GM19395 (cell line): ENCODE measurements around the gene BIRC7.

Experiments
- ATAC-seq: cut with Tn5 transposase; IDR thresholded peaks from one replicate; pipeline ENCODE4 v1.9.1; 2021; ENCODE audit warnings: mild to moderate bottlenecking, moderate library complexity; ENCODE audit not compliant: unreplicated experiment

Gene BIRC7

DNA sequence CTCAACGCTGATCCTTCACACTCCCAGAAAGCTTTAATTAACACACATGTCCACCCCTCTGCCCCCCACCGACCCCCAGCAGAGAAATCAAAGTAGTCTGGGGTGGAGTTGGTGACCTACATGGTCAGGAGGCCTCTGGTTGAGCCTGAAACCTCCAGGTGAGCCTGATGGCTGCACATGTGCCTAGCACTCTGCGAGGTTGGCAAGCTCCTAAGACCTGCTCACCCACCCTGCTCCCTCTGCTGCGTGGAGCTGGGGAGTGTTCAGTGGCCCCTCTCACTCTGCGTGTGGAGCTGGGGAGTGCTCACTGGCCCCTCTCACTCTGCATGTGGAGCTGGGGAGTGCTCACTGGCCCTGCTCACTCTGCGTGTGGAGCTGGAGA, 11.9 kb upstream of the BIRC7 start:
- ATAC-seq, result no peak

- no peak for ATAC-seq
These were observed 11.2 kb upstream of the BIRC7 start for GRCh38 chr20:63224412-63225081.

DNA sequence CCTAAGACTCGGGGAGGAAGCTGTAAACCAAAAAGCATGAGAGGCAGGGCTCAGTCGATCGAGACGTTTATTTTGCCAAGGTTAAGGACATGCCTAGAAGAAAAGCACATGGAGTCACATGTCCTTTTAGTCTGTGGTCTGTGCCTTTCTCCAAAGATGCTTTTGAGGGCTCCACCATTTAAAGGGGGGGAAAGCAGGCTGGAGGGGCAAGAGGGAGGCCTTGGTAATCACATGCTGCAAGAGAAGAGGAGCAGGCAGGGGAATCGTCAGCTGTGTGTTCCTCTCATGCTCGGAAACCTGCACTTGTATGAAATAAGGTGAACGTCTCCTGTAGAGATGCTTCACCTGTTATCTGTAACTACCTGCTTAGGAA, 10.6 kb upstream of the BIRC7 start:
- no peak for ATAC-seq

- no peak for ATAC-seq
These were observed 9.4 kb upstream of the BIRC7 start for GRCh38 chr20:63226042-63226943.

DNA sequence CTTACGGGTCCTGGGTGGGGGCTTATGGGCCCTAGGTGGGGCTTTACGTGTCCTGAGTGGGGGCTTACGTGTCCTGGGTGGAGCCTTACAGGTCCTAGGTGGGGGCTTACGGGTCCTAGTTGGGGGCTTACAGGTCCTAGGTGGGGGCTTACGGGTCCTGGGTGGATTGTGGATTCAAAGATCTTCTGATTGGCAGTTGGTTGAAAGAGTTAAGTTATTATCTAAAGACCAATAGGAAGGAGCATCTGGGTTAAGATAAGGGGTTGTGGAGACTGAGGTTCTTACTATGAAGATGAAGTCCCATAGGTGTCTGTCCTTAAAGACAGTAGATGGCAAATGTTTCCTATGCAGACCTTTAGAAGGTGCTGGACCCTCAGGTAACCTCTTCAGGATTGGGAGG, 8.4 kb upstream of the BIRC7 start:
- no peak for ATAC-seq

GRCh38 chr20:63228806-63229205, 6.9 kb upstream of the BIRC7 start:
- no peak for ATAC-seq

- no peak for ATAC-seq
These were observed 4.9 kb upstream of the BIRC7 start for GRCh38 chr20:63230800-63231268.

- no peak for ATAC-seq
These were observed 3.3 kb upstream of the BIRC7 start for GRCh38 chr20:63232235-63233060.

DNA sequence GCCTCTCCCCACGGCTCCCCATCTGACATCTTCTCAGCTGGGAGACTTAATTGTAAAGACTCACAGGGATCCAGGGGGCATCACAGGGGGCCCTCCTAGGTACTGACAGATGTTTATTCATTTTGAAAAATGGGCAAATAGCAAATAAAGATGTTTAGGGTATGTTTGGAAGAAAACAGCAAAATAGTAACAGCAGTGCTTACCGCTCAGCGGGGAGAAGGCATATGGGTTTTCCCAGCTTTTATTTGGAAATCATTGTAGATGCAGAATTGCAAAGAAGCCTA, 2.7 kb upstream of the BIRC7 start:
- no peak for ATAC-seq

DNA sequence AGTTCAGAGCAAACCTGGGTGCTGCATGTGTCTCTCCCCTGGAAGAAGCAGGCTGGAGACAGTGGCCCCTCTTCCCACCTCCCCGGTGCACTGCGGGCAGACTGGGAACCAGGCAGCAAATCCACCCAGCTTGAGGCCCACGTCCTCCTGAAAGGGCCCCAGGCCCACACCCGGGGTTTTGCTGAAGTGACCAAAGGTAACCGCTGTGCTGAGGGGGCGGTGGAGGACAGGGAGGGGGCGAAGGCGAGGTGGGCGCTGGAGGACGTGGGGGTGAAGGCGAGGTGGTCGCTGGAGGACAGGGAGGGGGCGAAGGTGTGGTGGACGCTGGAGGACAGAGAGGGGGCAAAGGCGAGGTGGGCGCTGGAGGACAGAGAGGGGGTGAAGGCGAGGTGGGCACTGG, 1.8 kb upstream of the BIRC7 start:
- ATAC-seq, result no peak

DNA sequence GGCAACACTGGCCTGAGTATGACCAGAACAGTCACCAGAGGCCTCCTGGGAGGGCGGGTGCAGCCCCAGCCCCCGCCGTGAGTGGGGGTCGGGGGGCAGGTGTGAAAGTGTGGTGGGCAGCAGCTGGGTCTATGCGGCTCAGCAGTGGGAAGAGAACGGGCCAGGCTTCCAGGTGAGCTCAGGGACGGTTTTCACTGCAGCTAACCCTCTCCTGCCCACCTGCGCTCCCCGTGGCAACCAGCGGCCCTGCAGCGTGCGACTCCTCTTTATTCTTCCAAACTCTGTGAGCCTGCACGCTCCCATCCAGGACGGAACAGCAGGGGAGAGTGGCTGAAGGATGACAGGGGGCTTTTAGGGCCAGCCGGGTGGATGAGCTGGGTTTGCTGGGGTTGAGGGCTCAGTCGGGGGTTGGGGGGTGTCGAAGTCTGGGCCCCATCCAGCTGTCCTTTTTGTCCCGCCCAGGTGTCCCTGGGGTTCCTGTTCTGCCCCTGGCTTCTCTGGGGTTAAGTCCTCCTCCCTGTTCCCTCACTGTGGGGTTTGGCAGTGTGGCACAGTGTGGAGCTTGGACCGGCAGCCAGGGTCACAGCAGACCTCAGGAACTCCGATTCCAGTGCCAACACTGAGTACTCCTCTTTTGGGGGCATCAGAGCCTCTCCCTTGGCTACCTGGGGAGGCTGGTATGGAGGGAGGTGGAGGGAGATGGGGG, 859 bp upstream of the BIRC7 start:
- no peak for ATAC-seq

DNA sequence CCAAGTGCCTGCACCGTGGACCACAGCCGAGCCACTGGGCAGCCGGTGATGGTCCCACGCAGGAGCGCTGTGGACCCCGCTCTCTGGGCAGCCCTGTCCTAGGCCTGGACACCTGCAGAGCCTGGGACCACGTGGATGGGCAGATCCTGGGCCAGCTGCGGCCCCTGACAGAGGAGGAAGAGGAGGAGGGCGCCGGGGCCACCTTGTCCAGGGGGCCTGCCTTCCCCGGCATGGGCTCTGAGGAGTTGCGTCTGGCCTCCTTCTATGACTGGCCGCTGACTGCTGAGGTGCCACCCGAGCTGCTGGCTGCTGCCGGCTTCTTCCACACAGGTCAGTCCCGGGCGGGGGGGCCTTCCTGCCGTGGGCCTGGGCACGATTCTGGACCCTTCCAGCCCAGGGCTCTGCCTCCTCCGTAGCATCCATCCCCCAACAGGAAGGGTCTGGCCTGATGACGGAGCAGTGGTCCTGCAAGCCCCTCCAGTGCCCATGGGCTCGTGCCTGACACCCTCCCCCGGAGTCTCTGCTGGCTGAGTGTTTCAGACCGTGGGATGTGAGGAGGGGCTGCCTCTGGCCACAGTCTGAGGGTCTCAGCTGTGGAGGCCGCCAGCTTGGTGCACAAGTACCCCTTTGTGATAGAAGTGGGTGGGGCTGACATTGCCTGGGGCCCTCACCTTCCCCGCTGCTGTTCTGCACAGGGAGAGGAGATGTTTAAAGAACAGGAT, 572 bp downstream of the BIRC7 start:
- ATAC-seq, result no peak

DNA sequence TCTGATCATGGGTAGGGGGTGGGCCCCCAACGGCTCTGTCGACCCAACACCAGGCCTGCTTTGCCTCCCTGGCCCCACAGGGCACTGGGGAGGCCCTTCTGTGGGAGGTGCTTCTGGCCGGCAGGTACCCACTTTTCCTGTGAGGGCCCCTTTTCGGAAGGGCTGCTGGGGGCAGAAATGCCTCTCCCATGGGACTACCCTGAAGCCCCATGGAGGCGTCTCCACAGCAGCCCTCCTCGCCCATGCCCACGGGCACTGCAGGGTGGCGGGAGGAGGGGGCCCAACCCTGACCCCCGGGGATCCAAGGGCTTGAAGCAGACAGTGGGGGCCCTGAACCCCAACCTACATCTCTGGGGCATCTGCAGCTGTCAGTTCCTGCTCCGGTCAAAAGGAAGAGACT, 2.3 kb downstream of the BIRC7 start:
- no peak for ATAC-seq

GRCh38 chr20:63238514-63239125, 2.9 kb downstream of the BIRC7 start:
- ATAC-seq, result no peak

- ATAC-seq, result no peak
These were observed 3.7 kb downstream of the BIRC7 start for GRCh38 chr20:63239431-63239830.

DNA sequence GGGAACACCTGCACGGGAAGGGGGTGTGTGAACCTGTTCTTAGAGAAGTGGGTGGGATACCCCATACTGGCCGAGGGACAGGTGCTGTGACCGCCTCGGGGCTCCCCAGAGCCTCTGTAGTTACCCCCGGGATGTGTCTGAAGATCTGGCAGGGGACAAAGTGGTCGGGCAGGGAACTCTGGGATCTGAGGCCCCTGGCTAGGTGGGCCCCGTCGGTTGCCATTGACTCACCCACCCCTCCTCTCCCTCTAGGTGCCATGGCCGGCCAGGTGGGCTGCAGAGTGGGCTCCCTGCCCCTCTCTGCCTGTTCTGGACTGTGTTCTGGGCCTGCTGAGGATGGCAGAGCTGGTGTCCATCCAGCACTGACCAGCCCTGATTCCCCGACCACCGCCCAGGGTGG, 4.3 kb downstream of the BIRC7 start:
- no peak for ATAC-seq

GRCh38 chr20:63241272-63241671, 5.6 kb downstream of the BIRC7 start:
- no peak for ATAC-seq

DNA sequence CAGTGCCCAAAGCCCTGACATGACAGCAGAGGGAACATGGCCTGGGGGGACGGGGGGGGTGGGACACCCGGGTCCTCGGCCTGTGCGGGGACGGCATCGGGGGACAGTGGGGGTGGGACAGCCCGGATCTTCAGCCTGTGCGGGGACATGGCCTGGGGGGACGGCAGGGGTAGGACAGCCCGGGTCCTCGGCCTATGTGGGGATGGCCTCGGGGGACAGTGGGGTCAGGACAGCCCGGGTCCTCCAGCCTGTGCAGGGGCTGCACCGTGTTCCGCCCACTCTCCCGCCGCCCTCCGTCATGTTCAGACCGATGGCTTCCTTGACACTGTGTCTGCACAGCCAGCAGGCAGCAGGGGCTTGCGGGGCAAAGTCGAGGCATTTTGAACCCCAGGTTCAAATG, 7.0 kb downstream of the BIRC7 start:
- no peak for ATAC-seq

GRCh38 chr20:63243604-63244247, 8.0 kb downstream of the BIRC7 start:
- ATAC-seq, result no peak

GRCh38 chr20:63244468-63244867, 8.8 kb downstream of the BIRC7 start:
- ATAC-seq, result no peak
